H1 (cell line): ENCODE data around the gene KANSL2. TPM values are rescaled to one million over a fixed set of nuclear protein-coding genes. Genes with fewer than 3 reads are reported as not detected.
"Not testable (repeated sequence)": the region's sequence is repeated elsewhere in the genome, so short reads cannot be mapped to it uniquely, and the experiment has no call there.

Experiments used
- CTCF ChIA-PET: fragments of 300-600 bp; sonication (Branson Sonifier 250); formaldehyde crosslinking; loops from one replicate; lab custom pipeline; 2021; ENCODE audit not compliant: partially characterized antibody; lab: Charles Lee
- POLR2A ChIA-PET: fragments of 300-600 bp; sonication (Branson Sonifier 250); formaldehyde crosslinking; loops from one replicate; lab custom pipeline; 2021; ENCODE audit warnings: inconsistent platforms; ENCODE audit not compliant: partially characterized antibody; lab: Charles Lee
- DNase-seq, 2 experiments: peaks; one replicate each; pipeline versions ENCODE4 v3.0.0 to v3.0.0-alpha.2; 2010 to 2022; ENCODE audit warnings: low spot score in 2 of 2, low read depth in 1 of 2, mixed read lengths in 1 of 2
- FAIRE-seq: peaks from 2 replicates; lab custom pipeline; 2011; peaks lifted over from hg19 to GRCh38; lab: Jason Lieb, UNC
- H2AFZ ChIP-seq: 2 replicates; pipeline ENCODE4 v1.8.1; 2012; ENCODE audit warnings: low read length, inconsistent platforms
- H2AK5ac ChIP-seq: 2 replicates; pipeline ENCODE4 v1.6.1; 2013; ENCODE audit warnings: low read depth, low read length
- H2BK120ac ChIP-seq: replicated peaks from 2 replicates; pipeline ENCODE3; 2013; ENCODE audit warnings: low read depth, low read length, inconsistent platforms
- H2BK12ac ChIP-seq: 2 replicates; pipeline ENCODE4 v1.6.1; 2013; ENCODE audit warnings: low read depth, low read length
- H2BK15ac ChIP-seq: 2 replicates; pipeline ENCODE4 v1.6.1; 2013; ENCODE audit warnings: low read length
- H2BK20ac ChIP-seq: 2 replicates; pipeline ENCODE4 v1.6.1; 2013; ENCODE audit warnings: low read length
- H2BK5ac ChIP-seq: 2 replicates; pipeline ENCODE4 v1.6.1; 2013; ENCODE audit warnings: low read depth, low read length
- H3K14ac ChIP-seq: 2 replicates; pipeline ENCODE4 v1.6.1; 2013; ENCODE audit warnings: inconsistent platforms; ENCODE audit not compliant: insufficient read length
- H3K18ac ChIP-seq: 2 replicates; pipeline ENCODE4 v1.6.1; 2013; ENCODE audit warnings: low read length; ENCODE audit errors: extremely low read depth
- H3K23ac ChIP-seq: 2 replicates; pipeline ENCODE4 v1.6.1; 2013; ENCODE audit warnings: inconsistent platforms; ENCODE audit not compliant: insufficient read length
- H3K23me2 ChIP-seq: 2 replicates; pipeline ENCODE4 v1.6.1; 2013; ENCODE audit warnings: low read depth, low read length
- H3K27ac ChIP-seq: 2 replicates; pipeline ENCODE4 v1.6.1; 2011; ENCODE audit warnings: low read depth, low read length, inconsistent platforms
- H3K27me3 ChIP-seq, 4 experiments: replicated peaks in 1 of 4; 1 replicate in 1 of 4; 2 replicates in 3 of 4; pipeline versions ENCODE4 v1.6.1 to v1.8.1; 2011 to 2013; ENCODE audit warnings: low read length in 3 of 4, mild to moderate bottlenecking in 3 of 4, inconsistent platforms in 2 of 4, mixed read lengths in 2 of 4, moderate library complexity in 1 of 4; ENCODE audit not compliant: control insufficient read depth in 3 of 4, insufficient read depth in 3 of 4; ENCODE audit errors: extremely low read depth in 1 of 4
- H3K36me3 ChIP-seq, 4 experiments: 2 replicates each; pipeline versions ENCODE4 v1.6.1 to v1.8.1; 2011 to 2013; ENCODE audit warnings: mild to moderate bottlenecking in 4 of 4, low read length in 3 of 4, moderate library complexity in 2 of 4, control low read depth in 1 of 4, inconsistent platforms in 1 of 4; ENCODE audit not compliant: insufficient read depth in 4 of 4, control insufficient read depth in 2 of 4
- H3K4ac ChIP-seq: replicated peaks from 2 replicates; pipeline ENCODE3; 2013; ENCODE audit warnings: low read length, low read depth, mixed read lengths, inconsistent platforms; ENCODE audit not compliant: insufficient read length
- H3K4me1 ChIP-seq, 4 experiments: replicated peaks in 1 of 4; 1 replicate in 1 of 4; 2 replicates in 3 of 4; pipeline versions ENCODE4 v1.6.1 to v1.8.1; 2011 to 2013; ENCODE audit warnings: low read length in 3 of 4, inconsistent platforms in 2 of 4, mixed read lengths in 1 of 4; ENCODE audit not compliant: insufficient read depth in 4 of 4, control insufficient read depth in 3 of 4
- H3K4me2 ChIP-seq, 2 experiments: 2 replicates each; pipeline versions ENCODE4 v1.6.1 to v1.8.1; 2011 to 2013; ENCODE audit warnings: low read depth in 2 of 2, low read length in 2 of 2, control low read depth in 1 of 2, inconsistent platforms in 1 of 2, mild to moderate bottlenecking in 1 of 2; ENCODE audit not compliant: insufficient read depth in 1 of 2
- H3K4me3 ChIP-seq, 4 experiments: fragments of 200-600, 300-600 bp in 1 of 4; sonication (generic), shearing (Covaris generic), sonication (Bioruptor Twin) in 1 of 4; 2 replicates each; pipeline versions ENCODE4 v1.5.1 to v1.8.1; 2011 to 2016; ENCODE audit warnings: low read length in 4 of 4, low read depth in 3 of 4, control low read depth in 2 of 4, inconsistent platforms in 2 of 4, mild to moderate bottlenecking in 2 of 4, mixed read lengths in 1 of 4, moderate library complexity in 1 of 4; ENCODE audit not compliant: insufficient read depth in 2 of 4; ENCODE audit errors: extremely low read depth in 1 of 4
- H3K56ac ChIP-seq: replicated peaks from 2 replicates; pipeline ENCODE3; 2013; ENCODE audit warnings: low read depth, mild to moderate bottlenecking, mixed read lengths, low read length, inconsistent platforms; ENCODE audit not compliant: insufficient read length
- H3K79me1 ChIP-seq: 2 replicates; pipeline ENCODE4 v1.6.1; 2013; ENCODE audit warnings: low read depth, low read length, control low read depth
- H3K79me2 ChIP-seq, 2 experiments: 2 replicates each; pipeline versions ENCODE4 v1.6.1 to v1.8.1; 2012 to 2013; ENCODE audit warnings: low read length in 2 of 2, mild to moderate bottlenecking in 2 of 2, inconsistent platforms in 1 of 2; ENCODE audit not compliant: insufficient read depth in 2 of 2, control insufficient read depth in 1 of 2
- H3K9ac ChIP-seq, 4 experiments: replicated peaks in 1 of 4; 1 replicate in 1 of 4; 2 replicates in 3 of 4; pipeline versions ENCODE4 v1.6.1 to v1.8.1; 2011 to 2013; ENCODE audit warnings: low read depth in 3 of 4, low read length in 3 of 4, control low read depth in 2 of 4, mild to moderate bottlenecking in 2 of 4, moderate library complexity in 2 of 4, inconsistent platforms in 1 of 4; ENCODE audit errors: extremely low read depth in 1 of 4
- H3K9me3 ChIP-seq, 2 experiments: 2 replicates each; pipeline versions ENCODE4 v1.6.1 to v1.8.1; 2012 to 2013; ENCODE audit warnings: mild to moderate bottlenecking in 2 of 2, moderate library complexity in 2 of 2, control low read depth in 1 of 2, inconsistent platforms in 1 of 2, low read depth in 1 of 2, low read length in 1 of 2, mixed read lengths in 1 of 2; ENCODE audit not compliant: insufficient read depth in 2 of 2
- H4K20me1 ChIP-seq, 2 experiments: replicated peaks in 1 of 2; 2 replicates each; pipeline versions ENCODE3 to v1.8.1; 2011 to 2013; ENCODE audit warnings: inconsistent platforms in 2 of 2, low read length in 2 of 2, mild to moderate bottlenecking in 1 of 2; ENCODE audit not compliant: insufficient read depth in 2 of 2, control insufficient read depth in 1 of 2
- H4K5ac ChIP-seq: 2 replicates; pipeline ENCODE4 v1.6.1; 2013; ENCODE audit warnings: low read length, low read depth, mixed read lengths, inconsistent platforms; ENCODE audit not compliant: insufficient read length
- H4K8ac ChIP-seq: 2 replicates; pipeline ENCODE4 v1.8.0; 2013; ENCODE audit warnings: mild to moderate bottlenecking, moderate library complexity, low read length, inconsistent platforms; ENCODE audit not compliant: insufficient read depth; ENCODE audit errors: extremely low read depth
- H4K91ac ChIP-seq: replicated peaks from 2 replicates; pipeline ENCODE3; 2013; ENCODE audit warnings: low read length, mixed read lengths, inconsistent platforms; ENCODE audit not compliant: insufficient read length
- WGBS, 2 experiments: shearing (Covaris generic) in 1 of 2; methylation state at CpG; one replicate each; pipeline versions ENCODE4 v1.1.6 to v1.1.7; 2013 to 2015; ENCODE audit warnings: low lambda C conversion rate in 2 of 2, mixed read lengths in 2 of 2, inconsistent platforms in 1 of 2, low coverage in 1 of 2, missing lambda C conversion rate in 1 of 2; ENCODE audit not compliant: insufficient replicate concordance in 2 of 2, insufficient coverage in 1 of 2, insufficient read length in 1 of 2; ENCODE audit errors: extremely low coverage in 1 of 2, missing lambda C conversion rate in 1 of 2; 5-methylcytosine and 5-hydroxymethylcytosine counted together
- polyA plus RNA-seq, 7 experiments: library from polyadenylated mRNA; depleted of rRNA in 3 of 7; stranded (reverse) in 5 of 7; unstranded in 2 of 7; fragments of >200 nt in 5 of 7; fragments of 200-250 nt in 2 of 7; gene quantifications; 1 replicate in 5 of 7; 2 replicates in 1 of 7; 4 replicates in 1 of 7; pipeline versions ENCODE4 v1.2.1 to v1.2.3, GENCODE V29; 2011 to 2013; ENCODE audit warnings: missing spikeins in 2 of 7, mixed read lengths in 2 of 7
- total RNA-seq: library from RNA; stranded (reverse); fragmentation: NEBNext Ultra II Directional; extraction: Animal tissue kit (Norgen Biotek cat#: 25700); gene quantifications from 2 replicates; pipeline ENCODE4 v1.2.1, GENCODE V29; 2021

The KANSL2 gene
- total and polyA plus RNA-seq, 2 of the 8 experiments (the other 6 are each of a cell fraction or from before 2014, with no cell fraction given) = 48.4 to 50.7 TPM

GRCh38 chr12:48682533-48682905 lies 481 bp upstream of the KANSL2 start:
- ChIA-PET CTCF (interaction anchor here (0.6 to 1.0 kb wide), 2 partner anchors 30 to 71 kb away, joined by 3 to 4 read pairs; no protein-coding TSS in a partner anchor), POLR2A (interaction anchor here (0.8 to 2.7 kb wide), 18 partner anchors 9 to 184 kb away, joined by 3 to 18 read pairs (median 6); partner anchors contain the start of genes ADCY6, CCNT1 and RND1)
- H2BK5ac ChIP-seq = peak overlapping the region; percentile 84; the same call in 1 of the 2 replicates
- not testable (repeated sequence) for H3K27ac ChIP-seq, H3K4ac ChIP-seq, FAIRE-seq, H3K4me1 ChIP-seq, H3K56ac ChIP-seq, H4K8ac ChIP-seq, H3K9me3 ChIP-seq, H3K23me2 ChIP-seq, H2BK20ac ChIP-seq, H3K27me3 ChIP-seq, H4K20me1 ChIP-seq, DNase-seq, H3K14ac ChIP-seq, H2BK12ac ChIP-seq, H2BK120ac ChIP-seq, H3K79me1 ChIP-seq, H2AK5ac ChIP-seq, H2BK15ac ChIP-seq, H4K91ac ChIP-seq, H3K23ac ChIP-seq, H4K5ac ChIP-seq
- H3K9ac ChIP-seq = peak overlapping the region in 1 of 4 experiments; percentile 80; a peak in 3 of 7 replicates
- WGBS, 2 experiments = 26% methylated on average over 19 of the region's 19 CpGs; no CpG with 5 or more reads in 1 of the 2 experiments
- H3K4me2 ChIP-seq = peak overlapping the region; percentile 68 to 96
- H3K79me2 ChIP-seq = peaks cover 21 to 45% of the 10 kb centered on the region in 2 experiments
- peak overlapping the region; percentile 70; the same call in 1 of the 2 replicates for H2AFZ ChIP-seq
- peaks cover 10 to 33% (median 23%) of the 10 kb centered on the region in 4 experiments for H3K36me3 ChIP-seq
- peak overlapping the region; percentile 77 to 92 (median 84); a peak in 7 of 8 replicates for H3K4me3 ChIP-seq
- H3K18ac ChIP-seq = peak overlapping the region; percentile 43; the same call in 1 of the 2 replicates
